CD4-positive, alpha-beta T cell treated with Interferon alpha-2 for 1 hour (primary cell): Measurements from ENCODE around the gene RAF1.

ENCODE experiments used
- DNase-seq, 2 donors: peaks; one replicate each; pipeline ENCODE4 v3.0.0-alpha.2; 2020 to 2022

The RAF1 gene

DNA sequence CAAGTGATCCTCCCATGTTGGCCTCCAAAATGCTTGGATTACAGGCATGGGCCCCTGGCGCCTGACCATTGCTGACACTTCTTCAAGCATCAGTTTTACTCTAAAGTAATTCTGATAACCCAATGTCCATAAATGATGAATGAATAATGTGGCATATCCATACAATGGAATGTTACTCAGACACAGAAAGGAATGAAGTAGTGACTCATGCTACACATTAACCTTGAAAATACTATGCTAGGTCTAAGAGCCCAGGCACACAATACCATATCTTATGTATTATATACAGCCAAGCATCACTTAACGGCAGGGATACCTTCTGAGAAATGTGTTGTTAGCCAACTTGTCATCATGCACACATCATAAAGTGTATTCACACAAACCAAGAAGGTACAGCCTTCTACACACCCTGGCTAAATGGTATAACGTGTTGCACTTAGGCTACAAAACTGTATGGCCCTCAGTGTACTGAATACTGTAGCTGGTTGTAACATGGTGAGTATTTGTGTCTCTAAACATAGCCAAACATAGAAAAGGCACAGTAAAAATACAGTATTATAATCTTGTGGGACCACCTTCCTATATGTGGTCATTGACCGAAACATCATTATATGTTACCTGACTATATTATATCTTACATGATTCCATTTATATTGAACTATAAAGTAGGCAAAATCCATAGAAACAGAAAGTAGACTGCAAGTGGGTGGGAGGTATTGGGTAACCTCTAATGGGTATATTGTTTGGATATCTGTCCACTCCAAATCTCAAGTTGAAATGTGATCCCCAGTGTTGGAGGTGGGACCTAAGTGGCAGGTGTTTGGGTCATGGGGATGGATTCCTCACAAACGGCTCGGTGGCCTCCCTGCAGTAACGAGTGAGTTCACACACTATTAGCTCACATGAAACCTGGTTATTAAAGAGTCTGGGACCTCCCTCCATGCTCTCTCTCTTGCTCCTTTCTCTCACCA, 75.6 kb downstream of the RAF1 start:
- DNase-seq = no peak

DNA sequence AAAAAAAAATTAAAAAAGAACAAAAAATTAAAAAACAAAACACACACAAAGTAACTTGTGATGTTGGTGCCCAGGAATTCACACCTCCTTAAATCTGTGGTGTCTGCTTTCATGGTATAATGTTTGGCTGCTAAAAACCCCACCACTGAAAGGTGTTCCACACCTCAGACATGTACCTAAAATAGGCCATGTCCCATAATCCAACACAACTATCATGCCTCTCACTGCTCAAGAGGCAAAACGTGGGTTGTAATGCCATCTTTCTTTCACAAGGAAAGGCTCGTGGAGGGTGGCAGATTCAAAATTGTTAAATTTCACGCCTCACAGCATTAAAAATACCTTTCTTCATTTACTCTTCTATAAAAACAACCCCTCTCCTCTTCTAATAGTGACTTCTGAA, 77.5 kb downstream of the RAF1 start:
- no peak for DNase-seq

DNA sequence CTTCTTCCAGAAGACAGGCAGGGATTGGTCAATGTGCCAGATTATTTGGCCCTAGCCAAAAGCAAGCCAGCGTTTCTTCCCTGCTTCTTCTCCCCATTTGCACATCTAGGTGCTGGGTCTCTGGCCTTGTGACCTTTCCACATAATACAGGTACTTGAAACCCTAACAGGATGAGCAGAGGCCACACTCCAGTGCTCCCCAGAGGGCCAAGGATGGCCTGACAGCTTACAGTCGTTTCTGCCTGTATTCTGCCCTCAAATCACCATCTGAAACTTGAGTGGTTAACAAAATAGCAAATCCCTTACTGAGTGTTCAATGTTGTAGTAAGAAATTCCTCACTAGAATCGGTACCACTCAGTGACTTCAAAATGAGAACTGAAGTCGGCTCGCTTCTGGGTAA, 77.9 kb downstream of the RAF1 start:
- DNase-seq = no peak

DNA sequence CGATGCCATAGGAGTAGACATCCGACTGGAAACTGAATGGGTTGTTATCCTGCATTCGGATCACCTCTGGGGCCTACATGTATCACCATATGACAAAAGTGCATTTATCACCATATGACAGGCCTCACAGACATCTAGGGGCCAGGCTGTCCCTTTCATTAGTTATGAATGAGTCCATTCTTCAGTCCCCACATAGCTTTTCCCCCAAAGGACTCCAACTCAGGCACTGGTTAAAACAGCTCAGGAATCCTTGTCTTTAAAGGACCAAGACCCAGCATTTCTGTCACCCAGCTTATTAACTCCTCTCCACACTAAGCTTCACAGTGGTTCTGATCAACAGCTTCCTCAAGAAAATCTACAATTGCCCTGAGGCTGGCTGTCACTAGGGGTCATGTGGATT, 78.7 kb downstream of the RAF1 start:
- DNase-seq = no peak

DNA sequence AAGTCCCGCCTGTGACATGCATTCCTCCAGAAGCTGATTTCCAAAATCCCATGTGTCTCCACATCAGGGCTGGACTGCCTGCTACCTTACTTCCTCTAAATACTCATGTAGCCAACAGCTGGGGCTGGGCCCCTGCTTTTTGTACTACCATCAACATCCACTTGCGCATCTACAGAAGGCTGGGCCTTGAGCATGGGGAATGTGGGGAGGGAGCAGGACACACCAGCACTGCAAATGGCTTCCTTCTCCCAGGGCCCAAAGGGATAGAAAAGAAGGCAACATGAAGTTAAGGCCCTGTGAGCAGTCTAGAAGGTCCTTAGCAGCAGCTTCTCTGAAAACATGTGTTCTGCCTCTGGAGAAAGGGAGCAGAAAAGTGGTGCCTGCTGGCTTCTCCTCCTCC, 79.8 kb downstream of the RAF1 start:
- no peak for DNase-seq

DNA sequence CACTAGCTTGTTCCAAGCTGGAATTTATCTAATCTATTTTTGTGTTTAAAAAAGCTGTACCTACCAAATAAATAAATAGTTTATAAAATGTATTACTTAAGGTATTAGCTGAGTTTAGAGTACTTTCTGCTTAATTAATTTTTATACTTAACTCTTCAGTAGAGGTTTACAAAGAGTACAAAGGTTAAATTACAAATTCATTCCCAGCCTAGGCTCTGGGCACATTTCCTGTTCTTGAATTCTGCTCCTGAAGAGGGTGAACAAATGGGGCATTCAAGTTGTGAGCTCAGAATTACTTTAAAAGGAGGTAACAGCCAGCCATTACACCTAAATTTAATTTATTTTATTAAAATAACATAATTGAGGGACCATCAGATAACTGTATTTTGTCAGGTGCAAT, 80.6 kb downstream of the RAF1 start:
- DNase-seq = no peak

DNA sequence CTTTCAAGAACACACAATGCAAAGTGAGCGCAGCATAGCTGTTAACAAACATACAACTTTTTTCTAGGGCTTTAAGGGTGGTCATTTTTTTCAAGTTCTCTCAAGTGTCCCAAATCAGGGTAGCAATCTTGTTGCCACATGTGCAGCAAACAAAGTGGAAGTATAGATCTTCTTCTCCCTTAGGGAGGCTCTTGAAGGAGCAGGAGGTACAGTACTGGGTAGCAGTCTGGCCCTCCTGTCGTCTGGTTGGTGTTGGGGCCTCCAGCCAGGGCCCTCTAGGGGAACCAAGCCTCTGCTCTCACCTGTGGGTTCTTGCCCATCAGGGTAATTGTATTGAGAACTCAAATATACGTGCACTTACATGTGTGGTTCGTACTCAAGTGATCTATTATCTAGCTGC, 81.2 kb downstream of the RAF1 start:
- DNase-seq = no peak

DNA sequence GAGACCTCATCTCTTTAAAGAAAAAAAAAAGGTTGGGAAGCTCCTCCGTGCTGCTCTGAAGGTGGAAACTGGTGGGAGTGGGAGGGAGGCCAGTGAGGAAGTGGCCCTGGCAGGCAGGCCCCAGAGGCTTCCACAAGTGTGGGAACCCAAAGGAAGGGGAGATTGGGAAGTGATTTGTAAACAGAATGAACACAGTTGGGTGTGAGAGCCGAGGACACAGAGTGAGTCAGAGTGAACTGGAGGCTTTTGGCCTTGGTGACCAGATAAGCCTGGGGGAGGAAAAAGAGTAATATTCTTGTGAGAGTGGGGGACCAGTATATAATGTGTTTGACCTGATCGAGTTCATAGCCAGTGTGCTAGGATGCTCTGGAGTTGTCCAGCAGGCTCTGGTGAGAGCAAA, 84.0 kb downstream of the RAF1 start:
- no peak for DNase-seq

DNA sequence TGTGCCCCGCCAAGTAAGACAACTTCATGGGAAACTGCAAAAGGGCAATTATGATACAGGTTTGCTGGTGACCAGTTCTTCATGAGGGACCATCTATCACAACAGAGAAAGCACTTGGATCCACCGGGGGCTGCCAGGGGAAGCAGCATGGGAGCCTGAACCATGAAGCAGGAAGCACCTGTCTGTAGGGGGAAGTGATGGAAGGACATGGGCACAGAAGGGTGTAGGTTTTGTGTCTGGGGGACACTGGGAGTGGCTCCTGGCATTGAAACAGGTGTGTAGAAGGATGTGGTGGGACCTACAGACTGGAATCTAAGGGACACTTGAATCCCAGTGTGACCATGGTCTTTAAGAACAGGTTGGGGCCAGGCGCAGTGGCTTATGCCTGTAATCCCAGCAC, 84.5 kb downstream of the RAF1 start:
- DNase-seq = no peak

DNA sequence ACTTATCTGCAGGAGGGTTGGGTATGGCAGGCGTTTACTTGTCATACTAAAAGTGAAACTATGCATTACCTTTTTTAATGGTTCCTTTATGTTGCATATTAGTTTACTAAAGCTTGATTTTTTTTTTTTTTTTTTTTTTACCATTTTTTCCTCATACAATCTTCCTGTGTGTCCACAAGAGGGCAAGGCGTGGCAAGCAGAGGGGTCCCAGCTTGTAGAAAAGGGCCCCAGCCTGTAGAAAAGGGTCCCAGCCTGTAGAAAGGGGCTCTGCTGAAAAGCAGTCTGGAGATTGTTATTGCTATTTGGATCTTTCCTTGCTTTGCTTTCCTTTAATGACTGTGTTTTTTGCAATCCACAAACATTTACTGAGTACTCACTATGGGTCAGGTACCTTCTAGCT, 85.2 kb downstream of the RAF1 start:
- no peak for DNase-seq

DNA sequence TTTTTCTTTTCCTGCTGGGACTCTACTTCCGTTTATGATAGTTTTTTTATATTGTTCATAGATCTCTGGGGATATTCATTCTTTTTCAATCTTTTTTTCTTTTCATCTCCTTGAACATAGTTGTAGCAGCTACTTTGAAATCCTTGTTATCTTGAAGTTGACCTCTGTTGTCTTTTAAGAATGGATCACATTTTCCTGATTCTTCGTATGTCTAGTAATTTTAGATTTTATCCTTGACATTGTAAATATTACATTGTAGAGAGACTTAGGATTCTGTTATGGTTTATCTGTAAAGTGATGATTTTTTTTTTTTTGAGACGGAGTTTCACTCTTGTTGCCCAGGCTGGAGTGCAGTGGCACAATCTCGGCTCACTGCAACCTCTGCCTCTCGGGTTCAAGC, 86.5 kb downstream of the RAF1 start:
- no peak for DNase-seq

DNA sequence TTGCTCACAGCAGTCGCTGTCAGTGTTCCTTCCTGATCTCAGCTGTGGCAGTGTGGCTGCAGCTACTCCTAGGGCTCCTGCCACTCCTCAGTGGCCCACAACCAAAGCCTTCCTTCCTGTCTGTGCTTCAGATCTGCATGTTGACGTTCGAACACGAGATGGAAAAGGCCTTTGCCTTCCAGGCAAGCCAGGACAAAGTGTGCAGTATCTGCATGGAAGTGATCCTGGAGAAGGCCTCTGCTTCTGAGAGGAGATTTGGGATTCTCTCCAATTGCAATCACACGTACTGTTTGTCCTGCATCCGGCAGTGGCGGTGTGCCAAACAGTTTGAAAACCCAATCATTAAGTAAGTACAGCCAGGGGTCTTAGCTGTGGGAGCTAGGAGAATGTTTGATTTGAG, 89.3 kb downstream of the RAF1 start:
- DNase-seq = no peak

DNA sequence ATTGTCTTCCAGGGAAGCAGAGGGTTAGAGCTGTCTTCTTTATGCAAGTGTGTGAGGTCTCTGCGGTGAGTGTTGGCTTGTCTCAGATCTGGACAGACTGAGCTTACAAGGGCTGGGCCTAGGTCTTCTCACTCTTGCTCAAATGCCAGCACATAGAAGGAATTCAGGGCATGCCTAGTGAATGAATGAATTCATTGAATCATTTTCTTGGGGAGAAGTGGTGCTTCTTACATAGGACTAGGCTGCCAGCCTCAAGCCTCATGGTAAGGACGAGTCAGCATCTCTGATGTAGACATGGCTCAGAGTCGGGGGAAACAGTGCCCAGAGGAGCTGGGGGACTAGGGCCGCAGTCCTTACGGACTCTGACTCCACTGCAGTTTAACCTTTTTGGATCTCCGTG, 89.8 kb downstream of the RAF1 start:
- DNase-seq = no peak

DNA sequence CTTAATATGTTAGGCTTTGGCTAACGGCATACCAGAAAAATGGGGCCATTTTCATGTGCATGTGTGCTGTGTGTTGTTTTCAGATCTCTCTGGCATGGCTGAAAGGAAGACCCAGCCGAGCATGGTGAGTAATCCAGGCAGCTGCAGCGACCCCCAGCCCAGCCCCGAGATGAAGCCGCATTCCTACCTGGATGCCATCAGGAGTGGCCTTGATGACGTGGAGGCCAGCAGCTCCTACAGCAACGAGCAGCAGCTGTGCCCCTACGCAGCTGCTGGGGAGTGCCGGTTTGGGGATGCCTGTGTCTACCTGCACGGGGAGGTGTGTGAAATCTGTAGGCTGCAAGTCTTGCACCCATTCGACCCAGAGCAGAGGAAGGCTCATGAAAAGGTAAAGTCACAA, 91.9 kb downstream of the RAF1 start:
- DNase-seq = no peak

DNA sequence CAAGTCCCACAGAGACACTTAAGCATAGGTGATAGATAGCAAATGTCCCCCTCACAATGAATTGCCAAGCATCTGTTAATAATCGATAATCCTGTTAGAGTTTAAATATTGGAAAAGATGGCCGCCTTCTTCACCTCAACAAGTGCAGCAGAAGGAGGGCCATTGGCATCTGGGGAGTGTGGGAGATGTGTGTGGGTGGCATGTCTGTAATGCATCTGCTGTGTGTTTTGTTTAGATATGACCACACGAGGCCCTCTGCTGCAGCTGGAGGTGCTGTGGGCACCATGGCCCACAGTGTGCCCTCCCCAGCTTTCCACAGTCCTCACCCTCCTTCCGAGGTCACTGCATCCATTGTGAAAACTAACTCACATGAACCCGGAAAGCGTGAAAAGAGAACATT, 94.1 kb downstream of the RAF1 start:
- no peak for DNase-seq

DNA sequence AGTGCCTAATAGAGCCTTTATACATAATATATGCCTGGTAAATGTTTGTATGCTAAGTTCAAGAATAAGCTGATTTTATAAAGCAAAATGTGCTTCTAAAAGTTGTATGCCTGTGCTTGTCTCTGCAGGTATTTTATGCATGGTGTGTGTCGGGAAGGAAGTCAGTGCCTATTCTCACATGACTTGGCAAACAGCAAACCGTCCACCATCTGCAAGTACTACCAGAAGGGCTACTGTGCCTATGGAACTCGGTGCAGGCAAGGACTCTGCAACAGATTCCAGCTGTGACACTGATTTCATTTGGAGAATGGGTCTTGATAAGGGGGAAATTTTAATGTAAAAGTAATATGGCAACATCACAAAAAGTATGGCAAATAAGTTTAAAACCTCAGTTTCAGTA, 95.2 kb downstream of the RAF1 start:
- no peak for DNase-seq

DNA sequence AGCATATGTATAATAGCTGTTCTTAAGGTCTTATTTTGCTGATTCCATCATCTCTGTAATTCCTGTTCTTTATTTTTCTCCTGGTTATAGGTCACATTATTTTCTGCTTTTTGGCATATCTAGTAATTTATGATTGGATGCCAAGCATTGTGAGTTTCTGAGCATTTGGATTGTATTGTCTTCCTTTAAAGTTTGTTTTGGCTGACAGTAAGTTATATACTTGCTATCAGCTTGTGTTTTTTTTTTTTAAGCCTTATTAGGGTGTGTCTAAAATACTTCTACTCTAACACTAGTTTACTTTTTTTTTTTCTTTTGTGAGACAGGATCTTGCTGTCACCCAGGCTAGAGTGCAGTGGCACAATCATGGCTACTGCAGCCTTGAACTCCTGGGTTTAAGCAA, 96.9 kb downstream of the RAF1 start:
- no peak for DNase-seq

DNA sequence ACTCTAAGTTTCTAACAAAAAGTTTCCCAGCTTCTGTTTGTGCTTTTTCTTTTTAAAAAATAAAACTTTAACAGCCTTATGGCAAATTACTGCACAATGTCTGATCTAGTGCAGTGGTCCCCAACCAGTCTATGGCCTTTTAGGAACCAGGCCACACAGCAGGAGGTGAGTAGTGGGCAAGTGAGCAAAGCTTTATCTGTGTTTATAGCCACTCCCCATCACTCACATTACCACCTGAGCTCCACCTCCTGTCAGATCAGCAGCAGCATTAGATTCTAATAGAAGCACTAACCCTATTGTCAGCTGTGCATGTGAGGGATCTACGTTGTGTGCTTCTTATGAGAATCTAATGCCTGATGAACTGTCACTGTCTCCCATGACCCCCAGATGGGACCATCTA, 101.5 kb downstream of the RAF1 start:
- no peak for DNase-seq

DNA sequence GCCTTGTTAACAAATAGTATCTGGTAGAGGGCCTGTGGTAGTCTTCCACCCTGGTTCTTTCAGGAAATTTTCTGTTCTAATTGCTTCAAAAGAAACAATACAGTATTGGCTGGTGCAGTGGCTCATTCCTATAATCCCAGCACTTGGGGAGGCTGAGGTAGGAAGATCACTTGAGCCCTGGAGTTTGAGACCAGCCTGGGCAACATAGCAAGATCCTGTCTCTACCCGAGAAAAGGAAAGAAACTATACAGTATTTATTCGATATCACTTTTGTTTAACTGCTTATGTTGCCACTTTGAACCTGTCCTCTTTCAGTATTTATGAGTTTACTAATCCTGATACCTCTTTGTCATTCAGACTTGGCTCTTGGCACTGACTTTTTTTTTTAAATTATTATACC, 102.5 kb downstream of the RAF1 start:
- no peak for DNase-seq

DNA sequence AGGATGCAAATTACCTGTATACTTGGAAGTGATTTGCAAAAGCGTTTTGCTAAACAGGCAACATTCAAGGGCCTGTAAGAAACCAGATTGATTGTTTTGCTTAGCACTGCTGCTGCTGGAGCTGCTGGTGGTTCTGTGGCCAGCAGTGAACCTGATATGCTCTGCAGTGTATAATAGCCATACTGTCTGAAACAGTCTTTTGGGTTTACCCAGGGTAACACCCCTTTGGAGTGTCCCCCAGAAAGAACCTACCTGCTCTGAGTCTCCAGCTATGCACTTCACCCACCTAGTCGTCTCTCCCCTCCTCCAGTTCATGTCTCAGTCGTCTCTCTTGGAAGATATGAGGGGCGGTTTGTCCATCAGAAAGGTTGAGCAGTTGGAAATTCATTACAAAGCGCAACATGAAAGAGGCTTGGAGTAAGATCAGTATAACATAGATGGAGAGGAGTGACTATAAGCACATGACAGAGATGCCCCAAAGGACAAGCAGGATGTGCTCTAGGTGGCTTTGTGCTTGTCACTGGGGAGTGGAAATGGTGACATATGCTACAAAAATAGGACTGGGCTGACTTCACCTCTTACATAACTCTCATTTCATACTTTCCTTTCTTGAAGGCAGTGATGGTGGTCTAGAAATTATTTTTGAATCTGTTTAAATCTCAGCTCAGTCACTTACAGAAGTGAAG, 103.3 kb downstream of the RAF1 start:
- no peak for DNase-seq

DNA sequence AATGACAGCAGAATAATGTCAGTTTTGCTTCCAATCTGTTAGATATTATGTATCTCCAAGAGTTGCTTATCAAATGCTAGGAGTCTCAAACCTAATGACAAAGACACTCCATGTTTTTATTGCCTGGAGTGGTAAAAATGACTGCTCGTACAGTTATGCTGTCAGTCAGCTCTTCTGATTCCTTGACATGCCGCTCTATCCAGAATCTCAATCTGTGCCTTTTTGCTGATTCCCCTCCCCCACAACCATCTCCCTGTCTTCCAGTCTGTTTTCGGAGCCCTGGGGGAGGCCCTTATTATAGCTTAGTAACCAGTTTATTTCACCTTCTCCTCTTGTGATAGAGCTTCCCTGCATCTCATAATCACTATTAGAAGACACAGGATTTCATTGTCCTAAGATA, 104.4 kb downstream of the RAF1 start:
- no peak for DNase-seq

DNA sequence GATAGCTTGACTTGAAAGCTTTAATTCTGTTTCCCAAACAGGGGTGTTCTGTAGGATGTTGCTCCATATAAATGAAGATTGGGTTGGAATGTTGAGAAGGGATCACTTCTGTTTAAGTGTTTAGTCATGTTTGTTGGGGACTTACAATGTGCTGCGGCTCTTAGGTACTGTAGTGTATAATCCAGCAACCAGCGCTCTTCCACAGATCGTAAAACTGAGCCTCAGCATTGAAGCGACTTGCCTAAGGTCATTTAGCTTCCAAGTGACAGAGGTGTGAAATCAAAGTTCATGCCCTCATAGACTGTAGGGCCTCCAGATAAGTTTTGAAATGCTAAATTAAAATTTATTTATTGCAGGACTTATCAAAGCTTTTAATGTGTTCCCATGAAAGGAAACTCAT, 105.2 kb downstream of the RAF1 start:
- DNase-seq = no peak

DNA sequence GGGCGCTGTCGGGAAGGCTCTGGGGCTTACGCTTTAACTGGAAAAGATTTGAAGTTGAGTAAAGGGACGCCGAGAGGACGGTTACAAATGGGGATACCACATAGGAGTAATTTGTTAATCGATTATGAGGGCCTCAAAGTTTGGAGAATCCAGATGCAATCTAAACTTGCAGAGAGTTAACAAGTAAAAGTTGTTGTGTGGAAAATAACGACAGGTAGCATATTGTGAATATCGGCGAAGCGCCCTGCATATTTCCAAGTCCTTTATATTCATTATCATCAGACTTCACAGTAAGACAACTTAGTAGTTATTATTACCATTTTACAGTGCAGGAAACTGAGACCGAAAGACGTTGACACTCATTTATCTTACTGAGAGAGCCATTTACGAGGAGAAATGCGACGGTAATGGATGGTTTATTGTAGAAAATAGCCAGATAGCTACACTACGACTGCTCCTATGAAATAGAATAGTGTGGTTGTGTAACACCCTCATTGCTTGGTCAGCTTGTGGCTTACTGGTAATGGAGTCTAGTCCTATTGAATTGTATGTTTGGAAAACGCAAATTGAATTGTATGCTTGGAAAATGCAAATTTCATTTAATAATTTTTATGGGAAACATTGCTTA, 106.3 kb downstream of the RAF1 start:
- no peak for DNase-seq
